GM20000 (cell line): Measurements from ENCODE around the gene MEIS2.

Experiments used
- DNase-seq: peaks from one replicate; pipeline ENCODE4 v3.0.0; 2012; ENCODE audit warnings: low spot score
- CTCF ChIP-seq: IDR thresholded peaks from 2 replicates; pipeline ENCODE4 v1.5.1; 2012; ENCODE audit warnings: mild to moderate bottlenecking, control low read depth; ENCODE audit errors: extremely low read depth, missing control alignments

MEIS2 gene

GRCh38 chr15:37083610-37084009 lies 16.7 kb downstream of the MEIS2 start:
- TF ChIP-seq CTCF = no peak
- DNase-seq = no peak

GRCh38 chr15:37081983-37082382 lies 18.4 kb downstream of the MEIS2 start:
- DNase-seq = no peak
- no peak for TF ChIP-seq CTCF

GRCh38 chr15:37080261-37080921 lies 20.0 kb downstream of the MEIS2 start:
- no peak for TF ChIP-seq CTCF
- no peak for DNase-seq

GRCh38 chr15:37079726-37080125 lies 20.6 kb downstream of the MEIS2 start:
- no peak for TF ChIP-seq CTCF
- DNase-seq = no peak

GRCh38 chr15:37078566-37078965 lies 21.8 kb downstream of the MEIS2 start:
- DNase-seq = no peak
- no peak for TF ChIP-seq CTCF

GRCh38 chr15:37077623-37078351 lies 22.6 kb downstream of the MEIS2 start:
- no peak for DNase-seq
- no peak for TF ChIP-seq CTCF

- DNase-seq = no peak
- TF ChIP-seq CTCF = no peak
These were observed 23.8 kb downstream of the MEIS2 start for GRCh38 chr15:37076543-37076942.
